NCI-H2196 treated with DMSO at 0.1 percent for 48 hours (cell line): ENCODE data around the gene RBP3.
A peak's percentile ranks its signal among the peaks of the same experiment; 100 is the strongest.

Experiments used
- DNase-seq: peaks from one replicate; lab custom pipeline; 2025; ENCODE audit not compliant: unreplicated experiment; lab: John Stamatoyannopoulos, UW

RBP3 gene

GRCh38 chr10:47357131-47357582 is 9.0 kb downstream of the RBP3 start:
- DNase-seq = no peak

- DNase-seq = no peak
Measured at GRCh38 chr10:47357911-47358310, 9.7 kb downstream of the RBP3 start.

DNA sequence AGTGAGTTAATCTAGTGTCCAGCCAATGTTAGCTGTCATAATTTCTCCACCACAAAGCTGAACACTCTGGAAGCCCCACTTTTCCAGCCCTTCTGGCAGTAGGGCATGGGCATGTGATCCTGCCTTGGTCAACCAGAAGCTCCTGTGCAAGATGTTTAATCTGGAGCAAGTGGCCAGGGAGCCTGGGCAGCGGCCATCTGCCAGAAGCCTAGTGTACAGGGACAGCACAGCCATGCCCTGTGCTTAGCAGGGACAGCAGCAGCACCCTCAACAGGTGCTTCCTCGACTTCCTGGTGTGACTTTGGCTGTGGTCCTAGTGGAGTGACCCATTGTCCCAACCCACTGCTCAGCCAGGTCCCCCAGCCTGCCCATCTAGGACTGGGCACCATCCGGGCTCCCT is 10.3 kb downstream of the RBP3 start:
- DNase-seq = no peak

GRCh38 chr10:47359101-47359500 is 10.9 kb downstream of the RBP3 start:
- DNase-seq = no peak

GRCh38 chr10:47359626-47360418 is 11.7 kb downstream of the RBP3 start:
- no peak for DNase-seq

DNA sequence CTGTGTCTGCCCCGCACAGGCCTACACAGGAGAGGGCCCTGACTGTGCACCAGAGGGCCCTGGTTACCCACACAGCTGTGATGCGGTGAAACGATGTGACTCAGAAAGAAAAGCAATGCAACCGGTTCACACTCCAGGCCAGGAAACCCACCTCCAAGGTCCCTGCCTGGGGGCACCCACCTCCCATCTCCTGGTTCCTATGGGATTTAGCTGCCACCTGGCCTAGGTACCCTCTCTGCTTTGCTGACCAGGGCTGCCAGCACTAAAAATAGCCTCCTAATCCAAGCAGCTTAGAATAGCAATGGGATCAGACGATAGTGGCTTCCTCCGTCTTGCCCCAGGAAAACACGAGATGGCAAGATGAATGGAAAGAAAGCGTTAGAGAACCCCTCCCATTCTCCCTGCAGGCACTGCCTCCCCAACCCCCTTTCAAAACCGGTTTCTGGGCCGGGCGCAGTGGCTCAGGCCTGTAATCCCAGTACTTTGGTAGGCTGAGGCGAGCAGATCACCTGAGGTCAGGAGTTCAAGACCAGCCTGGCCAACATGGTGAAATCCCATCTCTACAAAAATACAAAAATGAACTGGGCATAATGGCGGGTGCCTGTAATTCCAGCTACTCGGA is 12.4 kb downstream of the RBP3 start:
- DNase-seq = no peak

DNA sequence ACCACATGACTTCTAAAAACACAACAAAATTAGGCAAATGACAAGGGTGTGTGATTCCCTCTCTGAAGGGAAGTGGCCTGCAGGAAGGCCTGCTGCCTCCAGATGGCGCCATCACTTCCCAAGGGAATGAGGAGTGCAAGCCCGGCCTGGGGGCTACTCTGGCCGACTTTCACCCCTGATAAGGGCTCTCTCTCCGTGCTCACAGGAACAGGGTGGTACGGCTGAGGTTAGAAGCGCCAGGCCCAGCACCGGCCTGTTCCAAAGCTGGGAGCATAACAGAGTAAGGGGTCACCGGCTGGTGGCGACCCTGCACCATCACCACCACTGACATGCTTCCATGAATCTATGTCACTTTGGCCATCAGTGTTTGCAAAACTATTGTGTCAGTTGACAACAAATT is 13.1 kb downstream of the RBP3 start:
- DNase-seq = no peak

GRCh38 chr10:47362199-47362598 is 14.0 kb downstream of the RBP3 start:
- no peak for DNase-seq

DNA sequence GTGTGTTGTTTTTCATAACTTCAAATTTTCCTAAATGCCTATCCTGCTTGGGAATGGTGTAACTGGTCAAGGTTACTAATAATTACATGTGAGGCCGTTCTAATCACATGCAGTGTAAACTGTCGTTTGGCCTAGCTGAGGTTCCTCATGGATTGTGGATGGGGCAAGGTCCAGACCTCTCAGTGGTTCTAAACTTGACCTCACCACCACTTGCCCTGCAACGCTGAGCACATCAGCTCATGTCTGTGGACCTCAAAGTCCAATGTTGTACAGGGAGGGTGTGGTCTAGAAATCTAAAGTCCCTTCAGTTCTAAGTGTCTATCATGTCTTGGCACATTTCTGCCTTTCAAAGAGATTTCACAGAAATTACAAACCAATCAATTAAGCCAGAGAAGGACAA is 15.6 kb downstream of the RBP3 start:
- DNase-seq = no peak

DNA sequence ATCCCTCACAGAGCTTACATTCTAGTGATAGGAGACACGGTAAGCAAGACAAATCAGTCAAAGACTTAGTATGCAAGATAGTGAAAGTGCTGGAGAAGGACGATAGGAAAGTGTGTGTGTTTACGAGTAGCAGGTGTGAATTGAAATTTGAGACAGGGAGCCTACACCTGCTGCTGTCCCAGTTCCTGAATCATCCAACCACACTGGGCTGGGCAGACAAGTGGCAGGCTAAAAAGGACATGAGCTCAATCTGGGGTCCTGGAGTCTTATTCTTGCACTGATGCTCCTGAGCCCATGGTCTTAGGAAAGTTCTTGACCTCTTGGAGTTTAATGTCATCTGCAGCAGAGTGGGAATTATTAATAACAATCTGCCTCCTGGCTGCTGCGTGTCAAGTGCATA is 16.2 kb downstream of the RBP3 start:
- peak; percentile 17 for DNase-seq

DNA sequence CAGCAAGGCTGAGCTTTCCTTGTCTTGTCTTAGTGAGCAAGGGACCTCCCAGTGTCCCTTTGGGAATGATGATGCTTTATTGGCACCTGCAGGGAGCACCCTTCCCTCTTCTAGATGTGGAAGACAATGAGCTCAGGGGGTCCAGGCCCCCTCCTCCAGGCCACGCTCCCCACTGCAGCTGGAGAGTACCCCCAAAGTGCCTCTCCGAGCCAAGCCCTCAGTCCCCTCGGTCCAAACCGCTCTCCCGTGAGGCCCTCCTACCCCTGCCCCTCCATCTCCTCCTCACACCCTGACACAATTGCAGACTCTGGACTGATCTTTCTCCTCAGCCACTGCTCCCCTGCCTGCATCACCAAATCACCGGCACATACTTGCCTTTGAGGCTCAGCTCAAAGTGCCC is 16.7 kb downstream of the RBP3 start:
- DNase-seq = no peak

- no peak for DNase-seq
Measured at GRCh38 chr10:47365431-47366180, 17.4 kb downstream of the RBP3 start.

GRCh38 chr10:47366181-47366631 is 18.0 kb downstream of the RBP3 start:
- DNase-seq = no peak

DNA sequence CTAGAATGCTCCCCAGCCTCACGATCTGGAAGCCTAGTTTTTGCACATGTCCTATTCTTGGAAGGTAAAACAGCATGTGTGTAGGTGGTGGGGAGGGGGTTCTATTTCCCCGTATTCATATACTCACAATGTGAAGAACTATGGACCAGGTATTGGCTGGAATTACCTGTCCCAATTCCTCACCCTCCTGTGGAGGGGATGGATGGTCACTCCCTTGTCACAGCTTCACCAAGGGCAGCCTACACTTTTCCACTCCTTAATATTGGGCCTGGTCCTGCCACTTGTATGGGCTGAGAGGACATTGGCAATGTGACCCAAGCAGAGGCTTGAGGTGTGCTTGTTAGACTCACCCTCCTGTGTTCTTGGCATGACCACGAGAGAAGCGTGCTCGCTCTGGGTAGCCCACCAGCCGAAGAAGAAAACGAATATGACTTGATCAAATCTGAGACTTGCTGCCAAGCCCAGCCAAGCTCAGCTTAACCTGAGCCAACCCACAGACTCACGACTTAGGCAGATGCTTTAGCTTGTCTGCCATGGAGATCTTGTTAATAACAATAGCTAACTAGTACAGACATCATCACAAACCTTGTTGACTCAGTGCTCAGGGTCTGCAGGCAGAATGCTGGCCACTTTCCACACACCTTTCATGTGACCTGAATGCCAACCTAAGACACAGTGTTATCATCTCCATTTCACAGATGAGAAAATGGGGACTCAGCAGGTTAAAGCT is 18.7 kb downstream of the RBP3 start:
- no peak for DNase-seq

DNA sequence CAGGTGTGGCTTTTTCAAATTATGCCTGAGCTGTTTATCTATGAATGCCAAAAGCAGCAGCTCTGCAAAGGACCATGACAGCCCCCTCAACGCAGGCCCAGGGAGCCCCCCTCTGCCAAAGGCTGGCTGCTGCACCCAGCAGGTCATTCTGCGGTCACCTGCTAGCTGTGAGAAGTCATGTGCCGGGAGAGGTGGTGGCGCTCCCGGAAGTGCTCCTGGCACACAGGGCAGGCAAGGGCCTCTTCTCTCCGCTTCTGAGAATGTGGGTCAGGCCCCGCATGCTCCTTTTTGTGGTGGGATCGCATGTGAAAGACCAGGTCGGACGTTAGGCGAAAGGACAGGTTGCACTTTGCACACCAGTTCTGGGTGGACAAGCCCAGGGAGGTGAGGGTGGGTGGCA is 19.5 kb downstream of the RBP3 start:
- DNase-seq = no peak

DNA sequence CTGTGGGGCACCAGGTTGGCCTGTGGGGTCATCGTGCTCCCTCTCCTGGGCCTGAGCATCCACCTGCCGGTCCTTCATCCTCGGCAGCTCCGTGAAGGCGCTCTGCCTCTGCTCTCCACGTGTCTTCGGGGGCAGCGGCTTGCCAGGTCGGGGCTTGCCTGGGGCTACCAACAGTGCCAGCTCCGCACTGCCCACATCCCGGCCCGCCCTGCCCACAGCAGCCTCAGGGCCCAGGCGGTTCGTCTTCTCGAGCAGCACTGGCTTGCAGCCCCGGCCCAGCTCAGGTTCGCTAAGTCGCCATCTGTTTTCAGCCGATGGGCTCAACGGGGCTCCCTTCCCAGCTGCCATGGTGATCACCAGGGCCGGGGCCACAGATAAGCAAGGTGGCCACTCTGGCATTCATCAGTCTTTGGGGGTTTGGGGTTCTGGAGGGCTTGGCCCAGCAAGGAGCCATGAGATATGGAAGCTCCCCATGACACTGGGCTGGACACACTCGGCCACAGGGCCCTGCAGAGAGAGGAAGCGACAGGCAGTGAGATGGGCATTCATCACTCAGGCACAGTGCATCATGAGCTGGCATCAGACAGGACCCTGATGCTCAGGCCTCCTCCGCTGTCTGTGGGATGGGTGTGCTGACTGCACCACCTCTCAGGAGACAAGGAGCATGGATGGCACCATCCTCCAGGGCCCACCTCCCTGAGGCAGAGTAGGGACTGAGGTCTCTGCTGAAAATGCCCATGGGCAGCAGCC is 20.4 kb downstream of the RBP3 start:
- no peak for DNase-seq

DNA sequence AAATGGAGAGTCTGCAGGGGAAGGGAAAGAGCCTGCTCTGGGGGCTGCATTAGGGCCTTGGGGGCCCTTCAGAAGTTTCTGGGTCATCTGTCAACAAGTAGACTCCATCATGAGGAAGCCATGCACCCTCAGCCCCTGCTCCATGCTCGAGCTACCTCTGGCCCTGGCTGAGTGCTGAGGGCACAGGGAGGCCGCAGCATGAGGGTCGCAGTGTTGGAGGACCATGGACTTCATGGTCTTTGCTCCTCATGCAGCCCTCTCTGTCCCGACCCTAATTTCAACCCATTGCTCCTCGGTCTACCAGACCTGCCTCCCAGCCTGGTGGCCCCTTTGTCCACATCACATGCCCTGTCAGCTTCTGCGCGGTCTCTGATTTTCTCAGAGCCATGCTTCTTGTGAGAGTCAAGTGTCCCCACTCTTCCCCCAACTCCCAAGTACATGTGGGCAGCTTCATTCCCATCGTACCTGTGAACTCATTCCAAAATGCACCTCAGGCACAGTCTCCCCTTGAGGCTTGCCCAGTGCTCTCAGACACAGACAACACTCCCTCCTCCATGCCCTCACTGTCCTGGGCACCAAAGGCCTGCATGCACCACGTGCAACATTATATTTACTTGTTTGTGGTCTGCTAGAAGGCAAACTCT is 21.2 kb downstream of the RBP3 start:
- no peak for DNase-seq

GRCh38 chr10:47370015-47370767 is 22.0 kb downstream of the RBP3 start:
- DNase-seq = no peak

- DNase-seq = no peak
Measured at GRCh38 chr10:47370878-47371277, 22.7 kb downstream of the RBP3 start.
